IgD-negative memory B cell (primary cell): ENCODE measurements around the gene EFNA5. TPM values are rescaled to one million over a fixed set of nuclear protein-coding genes. Genes with fewer than 3 reads are reported as not detected.

Experiments used
- H3K27ac Mint-ChIP-seq, 3 donors: one replicate each; pipeline ENCODE4 v1.8.0; 2020 to 2022; ENCODE audit warnings: mild to moderate bottlenecking in 3 of 3, mixed read lengths in 3 of 3, moderate library complexity in 1 of 3
- H3K27me3 Mint-ChIP-seq: one replicate; pipeline ENCODE4 v1.8.0; 2021; ENCODE audit warnings: mixed read lengths
- H3K36me3 Mint-ChIP-seq: one replicate; pipeline ENCODE4 v1.8.0; 2020; ENCODE audit warnings: mild to moderate bottlenecking, mixed read lengths
- H3K4me1 Mint-ChIP-seq, 3 donors: one replicate each; pipeline ENCODE4 v1.8.0; 2020 to 2022; ENCODE audit warnings: mixed read lengths in 3 of 3, mild to moderate bottlenecking in 1 of 3
- H3K4me3 Mint-ChIP-seq, 4 donors: one replicate each; pipeline ENCODE4 v1.8.0; 2020 to 2022; ENCODE audit warnings: mild to moderate bottlenecking in 4 of 4, mixed read lengths in 4 of 4, moderate library complexity in 3 of 4
- H3K9me3 Mint-ChIP-seq, 3 donors: one replicate each; pipeline ENCODE4 v1.8.0; 2020 to 2021; ENCODE audit warnings: mixed read lengths in 3 of 3, mild to moderate bottlenecking in 1 of 3
- polyA plus RNA-seq: library from polyadenylated mRNA; unstranded; fragments of 300-500 nt; fragmentation: Illumina TruSeq; gene quantifications from one replicate; pipeline ENCODE4 v1.2.3, GENCODE V29; 2021

Gene EFNA5
- polyA plus RNA-seq, 1 donor from 2014 or later = not detected

DNA sequence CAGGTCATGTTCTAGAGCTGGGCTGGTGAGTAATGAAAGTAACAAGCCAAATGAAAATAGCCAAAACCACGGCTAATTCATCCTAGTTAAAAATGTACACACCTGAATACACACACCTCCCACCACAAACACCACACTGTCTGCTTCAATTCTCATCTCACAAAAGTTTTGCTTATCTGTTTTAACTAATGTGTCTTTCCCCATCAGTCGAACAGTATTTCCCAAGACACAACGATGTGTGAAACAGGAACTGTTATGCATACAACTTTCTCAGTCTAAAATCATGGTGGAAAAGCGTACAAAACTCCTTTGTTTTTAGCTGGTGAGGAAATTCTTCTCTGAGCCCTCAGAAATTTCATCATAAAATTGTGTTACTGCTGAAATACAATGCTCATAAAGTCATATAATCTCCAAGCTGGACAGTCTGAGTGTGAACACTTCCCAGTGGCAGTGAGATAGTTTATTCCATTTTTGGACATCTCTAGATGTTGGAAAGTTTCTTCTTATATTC lies 242.4 kb downstream of the EFNA5 start:
- no peak overlapping the region for H3K4me3 Mint-ChIP-seq
- no peaks in the 10 kb centered on the region for H3K27me3 Mint-ChIP-seq
- H3K36me3 Mint-ChIP-seq = no peaks in the 10 kb centered on the region
- H3K4me1 Mint-ChIP-seq = peaks cover 0 to 4% (median 0%) of the 10 kb centered on the region in 3 donors
- no peak overlapping the region for H3K27ac Mint-ChIP-seq
- H3K9me3 Mint-ChIP-seq = no peaks in the 10 kb centered on the region

DNA sequence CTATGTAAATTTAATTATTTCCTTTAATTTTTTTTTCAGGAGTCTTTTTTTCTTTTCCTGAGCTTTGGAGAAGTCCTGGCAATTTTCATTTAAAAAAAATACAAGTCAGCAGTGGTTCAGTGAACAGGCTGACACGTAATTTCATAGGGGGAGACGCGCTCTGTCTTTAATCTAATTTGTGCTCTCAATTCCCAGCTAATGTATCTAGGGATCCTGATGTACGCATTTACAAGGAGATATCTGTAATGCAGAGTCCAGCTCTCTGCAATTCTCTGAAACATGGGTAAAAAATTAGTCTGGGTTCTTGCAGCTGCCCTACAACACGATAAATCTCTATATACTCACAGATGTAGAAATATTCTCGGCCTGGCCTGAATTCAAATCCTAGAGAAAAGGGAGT lies 243.9 kb downstream of the EFNA5 start:
- no peak overlapping the region for H3K4me3 Mint-ChIP-seq
- H3K4me1 Mint-ChIP-seq = peaks cover 0 to 4% (median 0%) of the 10 kb centered on the region in 3 donors
- no peak overlapping the region for H3K27ac Mint-ChIP-seq
- H3K36me3 Mint-ChIP-seq = no peaks in the 10 kb centered on the region
- H3K9me3 Mint-ChIP-seq = no peaks in the 10 kb centered on the region
- H3K27me3 Mint-ChIP-seq = no peaks in the 10 kb centered on the region

DNA sequence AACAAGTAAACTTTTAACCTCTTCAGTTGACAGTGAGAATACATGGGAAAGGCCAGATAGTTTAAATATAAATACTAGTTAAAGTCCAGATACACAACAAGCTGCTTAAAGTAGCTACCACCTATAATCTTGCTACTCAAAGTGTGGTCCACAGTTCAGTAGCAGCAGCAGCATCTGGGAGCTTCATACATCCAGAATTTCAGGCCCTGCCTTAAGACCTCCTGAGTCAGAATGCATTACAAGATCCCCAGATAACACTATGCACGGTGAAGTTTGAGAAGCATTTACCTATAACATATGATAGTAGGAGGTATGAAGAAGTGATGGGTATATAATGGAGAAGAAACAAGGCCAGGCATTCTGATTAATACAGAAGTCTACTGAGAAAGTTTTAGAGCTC lies 244.5 kb downstream of the EFNA5 start:
- Mint-ChIP-seq H3K4me3 (no peak overlapping the region), H3K27ac (no peak overlapping the region), H3K4me1 (peaks cover 0 to 4% (median 0%) of the 10 kb centered on the region in 3 donors), H3K36me3 (no peaks in the 10 kb centered on the region), H3K27me3 (peaks cover 2% of the 10 kb centered on the region), H3K9me3 (no peaks in the 10 kb centered on the region)

DNA sequence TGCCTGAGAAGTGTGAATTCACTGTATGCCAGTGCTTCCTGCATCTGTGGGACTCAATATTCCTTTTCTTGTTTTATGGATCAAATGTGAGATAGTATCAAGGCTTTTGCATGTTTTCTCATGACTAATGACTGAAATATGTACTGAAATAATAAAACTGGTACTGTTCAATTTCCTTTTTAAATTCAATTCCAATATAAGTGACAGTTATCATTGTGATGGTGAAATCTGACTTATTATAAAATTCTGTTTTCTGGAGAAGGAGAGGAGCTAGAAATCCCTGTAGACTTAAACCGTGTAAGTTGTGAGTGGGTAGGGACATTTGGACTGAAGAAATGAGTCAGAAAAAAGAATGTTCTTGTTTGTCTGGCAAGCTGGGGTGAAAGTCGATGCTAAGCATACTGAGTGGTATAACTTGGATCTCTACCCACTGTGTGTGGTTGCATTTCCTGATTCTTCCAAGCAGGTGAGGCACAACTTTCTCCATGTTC lies 245.2 kb downstream of the EFNA5 start:
- no peak overlapping the region for H3K27ac Mint-ChIP-seq
- H3K4me3 Mint-ChIP-seq = no peak overlapping the region

DNA sequence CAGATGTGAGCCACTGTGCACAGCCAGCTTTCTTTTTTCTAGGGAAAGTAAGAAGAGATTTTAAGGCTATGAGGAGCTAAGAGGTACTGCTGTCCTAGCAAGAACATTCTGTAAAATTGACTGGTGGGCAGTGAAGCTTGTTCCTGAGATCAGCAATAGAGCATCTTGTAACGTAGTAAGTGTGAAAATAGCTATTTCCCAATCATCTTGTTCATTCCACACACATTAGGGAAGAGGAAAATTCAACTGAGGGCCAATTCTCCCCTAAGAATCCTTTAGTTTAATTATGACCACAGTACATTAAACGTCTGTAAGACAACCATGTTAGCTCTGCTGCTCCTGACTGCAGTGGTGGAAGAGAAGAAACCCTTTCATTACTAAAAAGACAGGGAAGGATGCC lies 246.2 kb downstream of the EFNA5 start:
- Mint-ChIP-seq H3K36me3 (no peaks in the 10 kb centered on the region), H3K27ac (no peak overlapping the region), H3K9me3 (no peaks in the 10 kb centered on the region), H3K4me1 (peaks cover 0 to 2% (median 0%) of the 10 kb centered on the region in 3 donors), H3K4me3 (no peak overlapping the region), H3K27me3 (peaks cover 2% of the 10 kb centered on the region)

More for the DNA sequence above, 245.2 kb downstream of the EFNA5 start:
- peaks cover 2% of the 10 kb centered on the region for H3K27me3 Mint-ChIP-seq
- H3K36me3 Mint-ChIP-seq = no peaks in the 10 kb centered on the region
- no peaks in the 10 kb centered on the region for H3K9me3 Mint-ChIP-seq
- peaks cover 0 to 4% (median 0%) of the 10 kb centered on the region in 3 donors for H3K4me1 Mint-ChIP-seq

DNA sequence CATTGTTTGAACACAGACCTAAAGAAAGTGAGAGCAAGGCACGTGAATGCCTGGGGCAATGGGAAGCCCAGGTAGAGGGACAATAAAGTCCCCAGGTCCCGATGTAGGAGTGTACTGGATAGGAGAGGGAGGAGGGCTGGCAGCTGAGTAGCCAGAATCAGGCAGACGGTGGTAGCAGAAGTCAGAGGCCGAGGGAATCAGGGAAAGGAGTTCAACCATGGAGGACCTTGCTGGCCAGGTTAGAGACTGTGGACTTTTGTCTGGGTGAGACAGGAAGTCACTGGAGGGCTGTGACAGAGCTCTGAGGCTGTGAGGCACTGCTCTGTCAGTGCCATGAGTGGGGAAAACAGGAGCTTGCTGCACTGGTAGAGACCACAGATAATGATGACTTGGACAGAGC lies 248.2 kb downstream of the EFNA5 start:
- Mint-ChIP-seq H3K4me1 (no peaks in the 10 kb centered on the region), H3K4me3 (no peak overlapping the region), H3K27ac (no peak overlapping the region), H3K27me3 (peaks cover 2% of the 10 kb centered on the region), H3K36me3 (no peaks in the 10 kb centered on the region), H3K9me3 (no peaks in the 10 kb centered on the region)

DNA sequence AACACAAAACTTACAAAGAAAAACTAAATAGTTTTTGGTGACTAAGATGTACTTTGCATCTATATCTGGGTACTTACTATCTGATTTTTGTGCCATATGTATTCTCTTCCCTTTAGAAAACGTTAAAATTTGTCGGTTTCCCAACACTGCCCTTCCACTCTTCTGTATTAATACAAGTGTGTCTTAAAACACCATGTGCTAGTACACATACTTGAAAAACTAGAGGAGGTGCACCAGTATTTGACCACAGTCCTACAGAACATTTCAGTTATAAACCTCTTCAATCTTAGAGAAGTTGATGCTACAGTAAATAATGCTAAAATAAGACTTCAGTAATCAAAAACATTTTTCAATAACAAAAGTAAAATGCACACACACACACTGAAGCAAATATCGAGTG lies 251.2 kb downstream of the EFNA5 start:
- Mint-ChIP-seq H3K27me3 (peaks cover 2% of the 10 kb centered on the region), H3K4me1 (no peaks in the 10 kb centered on the region), H3K36me3 (no peaks in the 10 kb centered on the region), H3K4me3 (no peak overlapping the region), H3K9me3 (no peaks in the 10 kb centered on the region), H3K27ac (no peak overlapping the region)

DNA sequence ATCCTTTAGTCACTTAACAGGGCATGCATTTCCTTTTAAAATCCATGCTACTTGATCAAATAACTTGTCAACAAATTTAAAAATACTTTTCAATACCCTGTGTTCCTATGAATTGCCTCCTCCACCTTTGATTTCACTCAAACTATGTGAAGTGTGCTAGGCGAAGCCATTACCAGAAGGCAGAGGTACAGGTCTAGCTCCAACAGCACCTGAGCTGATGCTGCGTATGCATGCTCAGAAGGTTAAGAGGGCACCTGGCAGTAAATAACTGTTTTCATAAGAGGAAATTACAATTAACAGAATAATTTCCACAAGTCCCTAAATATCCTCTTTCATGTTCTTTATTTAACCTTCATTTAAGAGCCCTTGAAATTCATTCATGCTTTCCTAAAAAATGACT lies 251.8 kb downstream of the EFNA5 start:
- Mint-ChIP-seq H3K4me3 (no peak overlapping the region), H3K9me3 (no peaks in the 10 kb centered on the region), H3K4me1 (no peaks in the 10 kb centered on the region), H3K36me3 (no peaks in the 10 kb centered on the region), H3K27ac (no peak overlapping the region), H3K27me3 (peaks cover 2% of the 10 kb centered on the region)

DNA sequence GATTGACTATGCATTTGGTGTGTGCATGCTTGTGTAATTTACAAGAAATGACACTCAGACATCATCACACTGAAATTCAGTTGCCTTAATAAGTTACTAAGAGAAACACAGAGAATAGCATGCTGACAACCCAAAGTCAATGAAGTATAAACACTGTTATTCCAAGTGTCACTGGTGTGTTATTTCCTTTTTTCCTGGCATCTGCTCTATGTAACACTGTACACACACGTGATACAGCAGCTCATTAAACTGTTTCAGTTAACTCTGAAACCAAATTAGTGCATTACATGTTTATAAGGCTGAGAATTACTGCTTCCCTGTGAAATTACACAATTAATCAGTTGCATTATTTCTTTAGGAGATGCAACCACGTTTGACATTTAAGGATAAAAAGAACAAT lies 252.7 kb downstream of the EFNA5 start:
- no peak overlapping the region for H3K27ac Mint-ChIP-seq
- no peak overlapping the region for H3K4me3 Mint-ChIP-seq
- no peaks in the 10 kb centered on the region for H3K36me3 Mint-ChIP-seq
- no peaks in the 10 kb centered on the region for H3K4me1 Mint-ChIP-seq
- no peaks in the 10 kb centered on the region for H3K9me3 Mint-ChIP-seq
- peaks cover 2% of the 10 kb centered on the region for H3K27me3 Mint-ChIP-seq

DNA sequence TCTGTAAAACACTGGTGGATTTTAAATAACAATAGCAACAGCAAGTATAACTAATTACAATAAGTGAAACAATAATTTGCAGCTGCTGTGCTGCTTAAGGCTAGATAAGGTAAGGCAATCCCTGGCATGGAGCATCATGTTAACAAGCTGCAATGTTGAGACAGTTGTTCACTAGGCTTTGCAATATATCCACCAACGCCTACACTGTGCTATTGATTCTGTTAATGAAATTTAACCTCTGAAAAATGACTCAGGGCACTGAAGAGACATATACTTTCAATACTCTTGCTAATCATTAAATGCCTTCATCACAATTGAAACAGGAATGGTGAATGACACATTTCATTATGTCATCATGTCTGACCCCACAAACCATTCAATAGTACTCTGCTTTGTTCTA lies 255.0 kb downstream of the EFNA5 start:
- H3K36me3 Mint-ChIP-seq = no peaks in the 10 kb centered on the region
- peaks cover 0 to 2% (median 0%) of the 10 kb centered on the region in 3 donors for H3K4me1 Mint-ChIP-seq
- H3K27me3 Mint-ChIP-seq = peaks cover 3% of the 10 kb centered on the region
- H3K27ac Mint-ChIP-seq = no peak overlapping the region
- no peak overlapping the region for H3K4me3 Mint-ChIP-seq
- peaks cover 0 to 2% (median 0%) of the 10 kb centered on the region in 3 donors for H3K9me3 Mint-ChIP-seq

DNA sequence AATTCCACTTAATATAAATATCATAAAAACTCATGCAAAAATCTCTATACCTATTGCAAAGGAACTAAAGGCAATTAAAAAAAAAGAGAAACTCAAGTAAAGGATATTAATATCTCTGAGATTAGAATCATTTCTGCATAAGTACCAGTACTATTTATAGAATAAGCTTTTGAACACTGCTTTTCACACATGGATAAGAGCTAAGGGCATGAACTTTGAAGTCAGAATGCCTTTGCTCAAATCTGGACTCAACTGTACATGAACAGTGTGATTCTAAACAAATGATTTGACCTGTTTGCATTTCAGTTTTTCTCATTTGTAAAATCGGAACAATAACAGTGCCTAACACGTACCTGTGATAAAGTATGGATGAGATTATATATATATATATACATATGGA lies 255.9 kb downstream of the EFNA5 start:
- peaks cover 0 to 2% (median 0%) of the 10 kb centered on the region in 3 donors for H3K4me1 Mint-ChIP-seq
- H3K9me3 Mint-ChIP-seq = peaks cover 0 to 2% (median 0%) of the 10 kb centered on the region in 3 donors

DNA sequence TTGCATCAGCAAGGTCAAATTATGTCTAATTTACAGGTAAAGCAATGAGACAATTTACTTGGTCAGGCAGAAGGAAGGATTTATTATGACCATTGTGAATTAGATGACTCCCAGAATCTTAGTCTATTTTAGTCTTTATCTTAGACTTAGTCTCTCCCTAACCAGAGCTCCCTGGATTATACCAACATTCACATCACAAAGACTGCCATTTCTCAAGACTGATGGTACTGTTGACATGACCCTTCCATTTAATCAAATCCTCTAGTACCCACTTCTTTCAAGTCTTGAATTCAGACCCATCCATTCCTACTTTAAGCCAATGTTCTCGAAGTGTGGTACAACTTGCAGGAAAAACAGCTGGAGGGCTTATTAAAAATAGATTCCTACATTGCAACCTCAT lies 257.0 kb downstream of the EFNA5 start:
- Mint-ChIP-seq H3K27me3 (peaks cover 3% of the 10 kb centered on the region), H3K4me1 (peaks cover 0 to 2% (median 0%) of the 10 kb centered on the region in 3 donors), H3K27ac (no peak overlapping the region), H3K36me3 (no peaks in the 10 kb centered on the region), H3K9me3 (peaks cover 0 to 2% (median 0%) of the 10 kb centered on the region in 3 donors), H3K4me3 (no peak overlapping the region)

More for the DNA sequence above, 255.9 kb downstream of the EFNA5 start:
- peaks cover 3% of the 10 kb centered on the region for H3K27me3 Mint-ChIP-seq
- H3K4me3 Mint-ChIP-seq = no peak overlapping the region
- H3K36me3 Mint-ChIP-seq = no peaks in the 10 kb centered on the region
- no peak overlapping the region for H3K27ac Mint-ChIP-seq

DNA sequence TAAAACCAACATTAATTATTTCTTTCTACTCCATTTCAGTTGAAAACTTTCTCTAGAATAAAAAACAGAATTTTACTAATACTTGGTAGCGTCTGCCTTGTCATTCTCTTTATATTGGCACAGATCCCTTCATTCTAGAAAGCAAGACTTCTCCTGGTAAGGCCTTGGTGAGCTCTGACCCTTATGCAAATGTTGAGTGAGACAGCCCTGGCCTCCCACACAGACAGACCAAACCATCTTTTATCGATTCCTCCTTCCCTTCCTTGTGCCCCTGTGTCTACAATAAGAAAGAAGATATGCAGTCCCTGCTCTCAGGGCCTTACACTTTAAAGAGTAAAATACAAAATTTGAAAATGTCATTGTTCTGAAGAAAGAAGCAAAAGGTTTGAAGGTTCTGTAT lies 262.2 kb downstream of the EFNA5 start:
- Mint-ChIP-seq H3K36me3 (no peaks in the 10 kb centered on the region), H3K9me3 (peaks cover 0 to 2% (median 0%) of the 10 kb centered on the region in 3 donors), H3K27ac (no peak overlapping the region)

DNA sequence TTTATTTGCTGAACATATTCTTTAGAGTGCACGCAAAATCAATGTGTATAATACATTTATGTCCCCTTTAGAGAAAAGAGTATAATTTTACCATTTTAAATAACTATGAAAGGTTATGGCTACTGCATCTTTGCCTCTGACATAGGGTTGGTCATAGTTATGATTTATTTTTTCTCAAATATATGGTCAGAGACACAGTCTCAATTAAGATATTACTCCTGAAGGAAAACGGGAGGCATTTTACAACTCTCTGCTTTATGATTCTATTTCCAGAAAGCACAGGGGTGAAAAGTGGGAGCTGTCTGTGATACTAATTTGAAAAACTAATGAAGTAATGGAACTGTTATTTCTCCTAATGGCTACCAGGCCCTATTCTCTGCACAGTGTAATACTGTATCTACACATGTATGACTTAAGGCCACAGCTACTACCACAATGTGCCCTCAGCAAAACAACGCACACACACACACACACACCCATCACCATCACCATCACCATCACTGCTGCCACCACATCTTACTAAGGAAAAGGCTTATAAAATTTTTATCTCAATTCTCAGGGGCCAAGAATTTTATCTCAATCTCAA lies 262.9 kb downstream of the EFNA5 start:
- H3K27ac Mint-ChIP-seq = no peak overlapping the region

More for the DNA sequence above, 262.2 kb downstream of the EFNA5 start:
- Mint-ChIP-seq H3K27me3 (peaks cover 3% of the 10 kb centered on the region), H3K4me1 (peaks cover 0 to 2% (median 0%) of the 10 kb centered on the region in 3 donors), H3K4me3 (no peak overlapping the region)

DNA sequence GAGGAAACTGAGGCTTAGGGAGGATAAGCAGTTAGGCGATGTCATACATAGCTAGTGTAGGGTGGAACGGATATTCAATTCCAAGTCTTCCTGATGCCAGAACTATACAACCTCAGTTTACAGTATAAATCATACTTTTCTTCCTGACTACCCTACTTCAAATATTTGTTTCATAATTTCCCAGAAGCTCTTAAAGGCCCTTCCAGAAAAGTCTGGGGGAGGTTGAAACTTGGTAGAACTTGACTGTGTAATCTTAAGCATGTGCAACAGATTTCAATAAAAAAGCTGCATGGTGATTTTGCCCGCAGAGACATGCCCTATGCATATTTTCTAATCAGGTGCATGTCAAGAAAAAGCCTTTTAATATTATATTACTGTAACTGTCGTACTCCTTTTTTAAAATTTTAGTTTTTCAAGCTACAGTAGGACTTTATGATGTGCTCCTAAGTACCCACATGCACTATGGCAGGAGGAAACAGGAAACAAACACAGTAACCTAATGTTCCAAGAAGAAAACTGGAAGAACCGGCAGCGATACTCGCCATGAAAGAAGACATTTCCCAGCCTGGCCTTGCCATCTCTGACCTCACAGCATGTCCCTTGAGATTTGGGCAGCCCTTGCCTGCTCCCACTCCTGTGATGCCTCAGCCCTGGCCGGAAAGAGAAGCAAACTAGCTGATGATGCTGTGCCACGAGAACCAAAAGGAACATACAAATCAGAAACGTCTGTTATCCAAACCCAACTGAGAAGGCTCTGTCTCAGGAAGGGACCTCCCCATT lies 266.0 kb downstream of the EFNA5 start:
- Mint-ChIP-seq H3K4me3 (no peak overlapping the region), H3K27me3 (peaks cover 1% of the 10 kb centered on the region), H3K27ac (no peak overlapping the region), H3K36me3 (no peaks in the 10 kb centered on the region), H3K9me3 (no peaks in the 10 kb centered on the region), H3K4me1 (no peaks in the 10 kb centered on the region)

More for the DNA sequence above, 262.9 kb downstream of the EFNA5 start:
- Mint-ChIP-seq H3K4me1 (peaks cover 0 to 2% (median 0%) of the 10 kb centered on the region in 3 donors), H3K36me3 (no peaks in the 10 kb centered on the region), H3K9me3 (peaks cover 0 to 2% (median 0%) of the 10 kb centered on the region in 3 donors), H3K27me3 (peaks cover 3% of the 10 kb centered on the region), H3K4me3 (no peak overlapping the region)
